Measurements from ENCODE around the gene PICK1. TPM values are rescaled to one million over a fixed set of nuclear protein-coding genes. Genes with fewer than 3 reads are reported as not detected.
"Not testable (repeated sequence)": the region's sequence is repeated elsewhere in the genome, so short reads cannot be mapped to it uniquely, and the experiment has no call there.

Gene PICK1
- total RNA-seq, 1 donor from 2014 or later, result 21.1 TPM

DNA sequence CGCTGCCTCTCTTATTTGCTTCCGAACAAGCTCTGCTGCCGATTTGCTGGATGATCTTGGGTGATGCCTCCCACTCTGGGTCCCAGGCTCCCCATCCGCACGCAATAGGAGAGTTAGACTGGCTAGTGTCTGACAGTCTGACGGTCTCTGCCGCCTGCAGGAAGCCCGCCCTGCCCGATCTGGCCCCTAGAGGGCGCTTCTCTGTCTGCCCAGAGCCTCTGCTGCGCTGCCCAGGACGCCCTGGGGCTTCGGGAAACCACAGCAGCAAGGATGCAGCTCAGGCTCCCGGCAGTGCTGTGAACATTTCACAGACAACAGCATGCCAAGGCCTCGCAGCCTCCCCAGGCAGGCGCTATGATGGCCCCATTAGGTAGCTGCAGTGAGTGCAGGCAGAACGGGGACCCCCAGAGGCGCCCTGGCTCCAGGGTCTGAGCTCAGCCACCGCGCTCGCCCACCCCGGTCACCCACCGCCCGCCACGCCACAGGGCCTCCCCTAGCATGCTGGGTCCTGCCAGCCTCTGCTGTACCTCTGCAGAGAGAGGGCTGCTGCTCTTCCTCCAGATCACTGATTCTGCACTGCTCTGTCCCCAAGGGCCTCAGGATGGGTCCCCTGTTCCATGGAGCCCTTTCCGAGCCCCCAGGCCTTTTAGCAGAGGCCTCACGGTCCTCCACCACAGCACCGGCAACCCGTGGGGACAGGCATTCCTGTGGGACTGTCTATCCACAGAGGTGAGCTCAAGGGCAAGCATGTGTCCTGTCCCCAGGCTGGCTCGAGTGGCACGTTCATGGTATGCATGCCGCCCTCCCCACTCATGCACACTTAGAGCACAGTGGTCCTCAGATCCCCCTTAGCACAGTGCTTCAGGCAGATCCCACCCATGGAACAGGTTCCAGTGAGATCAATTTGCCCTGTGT is 57.5 kb downstream of the PICK1 start:
- Histone ChIP-seq H3K4me1 (peaks cover 11% of the 10 kb centered on the region), H3K36me3 (peaks cover 10% of the 10 kb centered on the region), H3K9me3 (replicated peaks) (no peaks in the 10 kb centered on the region), H3K4me3 (no peak overlapping the region), H3K27me3 (ENCODE audit: low read depth) (no peaks in the 10 kb centered on the region), H3K27ac (replicated peaks) (no peak overlapping the region)
- peak; percentile 86 for DNase-seq
- TF ChIP-seq, protein P1, sequence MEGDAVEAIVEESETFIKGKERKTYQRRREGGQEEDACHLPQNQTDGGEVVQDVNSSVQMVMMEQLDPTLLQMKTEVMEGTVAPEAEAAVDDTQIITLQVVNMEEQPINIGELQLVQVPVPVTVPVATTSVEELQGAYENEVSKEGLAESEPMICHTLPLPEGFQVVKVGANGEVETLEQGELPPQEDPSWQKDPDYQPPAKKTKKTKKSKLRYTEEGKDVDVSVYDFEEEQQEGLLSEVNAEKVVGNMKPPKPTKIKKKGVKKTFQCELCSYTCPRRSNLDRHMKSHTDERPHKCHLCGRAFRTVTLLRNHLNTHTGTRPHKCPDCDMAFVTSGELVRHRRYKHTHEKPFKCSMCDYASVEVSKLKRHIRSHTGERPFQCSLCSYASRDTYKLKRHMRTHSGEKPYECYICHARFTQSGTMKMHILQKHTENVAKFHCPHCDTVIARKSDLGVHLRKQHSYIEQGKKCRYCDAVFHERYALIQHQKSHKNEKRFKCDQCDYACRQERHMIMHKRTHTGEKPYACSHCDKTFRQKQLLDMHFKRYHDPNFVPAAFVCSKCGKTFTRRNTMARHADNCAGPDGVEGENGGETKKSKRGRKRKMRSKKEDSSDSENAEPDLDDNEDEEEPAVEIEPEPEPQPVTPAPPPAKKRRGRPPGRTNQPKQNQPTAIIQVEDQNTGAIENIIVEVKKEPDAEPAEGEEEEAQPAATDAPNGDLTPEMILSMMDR (IDR thresholded peaks at IDR 0.05; ENCODE audit: borderline replicate concordance), result peak; percentile 95
- intact Hi-C loops (cut with micrococcal nuclease), result no loop called here

DNA sequence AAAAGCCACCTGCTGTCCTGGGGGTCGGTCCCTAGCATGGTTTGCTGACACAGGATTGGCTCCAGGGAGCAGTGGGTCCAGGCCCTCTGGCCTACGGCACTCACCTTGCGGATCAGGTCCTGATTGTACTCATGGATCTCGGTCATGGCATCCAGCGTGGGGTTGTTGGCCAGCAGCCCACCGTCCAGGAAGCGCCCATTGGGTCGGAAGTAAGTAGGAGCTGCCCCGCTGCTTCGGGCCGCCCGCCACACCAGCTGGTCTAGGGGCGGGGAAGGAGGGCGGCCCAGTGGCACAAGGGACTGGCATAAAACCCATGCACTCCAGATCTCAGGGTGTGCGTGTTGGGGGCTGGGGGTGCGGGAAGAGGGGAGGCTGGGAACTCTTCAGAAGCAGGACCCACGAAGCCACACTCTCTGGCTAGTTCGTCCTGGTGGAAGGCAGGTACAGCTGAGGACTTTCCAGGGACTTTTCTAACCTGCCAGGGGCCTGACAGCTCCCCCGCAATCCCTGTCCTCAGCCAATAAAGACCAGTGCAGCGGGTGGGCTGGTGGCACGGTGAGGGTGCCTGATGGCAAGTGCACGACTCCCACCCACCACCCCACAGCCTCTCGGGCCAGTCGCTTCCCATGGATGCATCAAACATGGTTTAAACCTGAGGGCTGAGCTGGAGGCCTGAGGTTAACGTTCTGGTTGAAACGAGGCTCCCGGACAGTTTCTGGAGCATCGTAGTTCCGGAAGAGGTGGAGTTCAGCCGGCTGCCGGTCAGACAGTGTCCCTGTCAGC is 58.4 kb downstream of the PICK1 start:
- peaks cover 10% of the 10 kb centered on the region for H3K36me3 ChIP-seq
- no peak overlapping the region for H3K27ac ChIP-seq (replicated peaks)
- TF ChIP-seq, protein P1 (IDR thresholded peaks at IDR 0.05; ENCODE audit: borderline replicate concordance), result no peak
- H3K4me1 ChIP-seq, result peaks cover 11% of the 10 kb centered on the region
- intact Hi-C loops (cut with micrococcal nuclease), result no loop called here
- no peak overlapping the region for H3K4me3 ChIP-seq
- H3K27me3 ChIP-seq (ENCODE audit: low read depth), result no peaks in the 10 kb centered on the region
- no peak for DNase-seq
- no peaks in the 10 kb centered on the region for H3K9me3 ChIP-seq (replicated peaks)

DNA sequence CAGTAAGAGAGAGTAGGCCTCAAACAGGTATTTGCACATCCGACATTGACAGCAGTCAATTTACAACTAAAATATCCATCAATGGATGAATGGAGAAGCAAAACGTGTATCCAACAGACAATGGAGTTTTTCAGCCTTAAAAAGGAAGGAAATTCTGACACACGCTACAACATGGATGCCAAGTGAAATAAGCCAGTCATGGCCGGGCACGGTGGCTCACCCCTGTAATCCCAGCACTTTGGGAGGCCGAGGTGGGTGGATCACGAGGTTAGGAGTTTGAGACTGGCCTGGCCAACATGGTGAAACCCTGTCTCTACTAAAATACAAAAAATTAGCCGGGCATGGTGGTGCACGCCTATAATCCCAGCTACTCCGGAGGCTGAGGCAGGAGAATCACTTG is 60.4 kb downstream of the PICK1 start:
- H3K36me3 ChIP-seq; H3K27me3 ChIP-seq (ENCODE audit: low read depth); H3K9me3 ChIP-seq (replicated peaks); intact Hi-C loops (cut with micrococcal nuclease); H3K27ac ChIP-seq (replicated peaks); DNase-seq; H3K4me3 ChIP-seq: not testable (repeated sequence)
- H3K4me1 ChIP-seq, result peaks cover 11% of the 10 kb centered on the region

- TF ChIP-seq, protein P1 (IDR thresholded peaks at IDR 0.05; ENCODE audit: borderline replicate concordance), result no peak
- Histone ChIP-seq H3K36me3 (no peaks in the 10 kb centered on the region), H3K9me3 (replicated peaks) (no peaks in the 10 kb centered on the region), H3K27me3 (ENCODE audit: low read depth) (no peaks in the 10 kb centered on the region), H3K4me3 (no peak overlapping the region), H3K4me1 (peaks cover 11% of the 10 kb centered on the region), H3K27ac (replicated peaks) (no peak overlapping the region)
- no peak for DNase-seq
- intact Hi-C loops (cut with micrococcal nuclease), result no loop called here
Measured at GRCh38 chr22:38118182-38118581, 61.0 kb downstream of the PICK1 start.

GRCh38 chr22:38118747-38119146 is 61.5 kb downstream of the PICK1 start:
- H3K27me3 ChIP-seq (ENCODE audit: low read depth); H3K4me3 ChIP-seq; DNase-seq; H3K36me3 ChIP-seq; intact Hi-C loops (cut with micrococcal nuclease); H3K9me3 ChIP-seq (replicated peaks); H3K27ac ChIP-seq (replicated peaks): not testable (repeated sequence)
- H3K4me1 ChIP-seq, result peaks cover 11% of the 10 kb centered on the region

DNA sequence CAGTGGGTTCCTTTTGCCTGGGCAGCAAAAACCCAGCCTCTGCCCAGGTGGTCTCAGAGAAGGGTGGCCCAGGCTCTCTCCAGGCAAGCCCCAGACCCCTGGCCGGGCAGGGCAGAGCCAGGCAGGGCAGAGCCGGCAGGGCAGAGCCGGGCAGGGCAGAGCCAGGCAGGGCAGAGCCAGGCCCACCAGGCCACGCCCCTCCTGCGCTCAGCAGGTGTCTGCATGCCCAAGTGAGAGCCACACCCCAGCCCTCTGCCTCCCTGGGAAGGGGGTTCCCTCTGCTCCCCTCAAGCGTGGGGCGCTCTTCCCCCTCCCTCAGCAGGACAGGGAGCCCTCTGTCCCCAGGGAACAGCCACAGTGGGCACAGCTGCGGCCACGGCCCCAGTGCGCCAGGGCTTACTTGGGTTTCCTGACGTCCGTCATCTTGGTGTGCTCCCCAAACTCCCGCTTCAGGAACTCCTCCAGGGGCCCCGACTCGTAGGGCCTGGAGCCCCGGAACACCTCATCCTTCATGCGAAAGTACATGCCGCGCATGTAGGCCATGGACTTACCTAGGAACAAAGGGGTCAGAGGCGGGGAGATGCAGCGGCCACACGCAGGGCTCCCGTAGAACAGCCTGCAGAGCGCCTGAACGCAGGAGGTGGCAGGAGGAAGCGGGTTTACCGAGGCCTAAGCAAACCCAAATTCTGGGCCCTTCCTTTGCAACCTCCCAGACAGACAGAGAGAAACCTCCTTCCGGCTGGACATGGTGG is 63.3 kb downstream of the PICK1 start:
- intact Hi-C loops (cut with micrococcal nuclease), result no loop called here
- H3K27ac ChIP-seq (replicated peaks), result no peak overlapping the region
- H3K9me3 ChIP-seq (replicated peaks), result no peaks in the 10 kb centered on the region
- DNase-seq, result no peak
- no peaks in the 10 kb centered on the region for H3K4me1 ChIP-seq
- no peaks in the 10 kb centered on the region for H3K27me3 ChIP-seq (ENCODE audit: low read depth)
- H3K4me3 ChIP-seq, result no peak overlapping the region
- no peaks in the 10 kb centered on the region for H3K36me3 ChIP-seq
- TF ChIP-seq, protein P1 (IDR thresholded peaks at IDR 0.05; ENCODE audit: borderline replicate concordance), result no peak

All from left ventricle myocardium inferior (tissue), 1 donor.